Peyer's patch (tissue), 4 donors: Measurements from ENCODE around the gene TYW1B.
"Not testable (repeated sequence)": the region's sequence is repeated elsewhere in the genome, so short reads cannot be mapped to it uniquely, and the experiment has no call there.

Experiments used
- CTCF ChIP-seq, 6 experiments: fragments of 450-650 bp in 4 of 6; fragments of 200-600 bp in 2 of 6; sonication (generic) in 1 of 6; IDR thresholded peaks; one replicate each; pipeline ENCODE4 v1.5.1; 2017 to 2019; ENCODE audit warnings: antibody characterized with exemption in 6 of 6, mild to moderate bottlenecking in 3 of 6, moderate library complexity in 1 of 6
- POLR2A ChIP-seq, 2 donors: fragments of 450-650 bp; IDR thresholded peaks; one replicate each; pipeline ENCODE4 v1.5.1; 2017; ENCODE audit warnings: antibody characterized with exemption in 2 of 2, mild to moderate bottlenecking in 2 of 2, moderate library complexity in 2 of 2

GRCh38 chr7:72735855-72736254 lies 92.1 kb downstream of the TYW1B start:
- TF ChIP-seq CTCF, POLR2A (IDR thresholded peaks at IDR 0.05): not testable (repeated sequence)
